HEK293 (cell line): ENCODE data around the gene DPPA5.
A peak's percentile ranks its signal among the peaks of the same experiment; 100 is the strongest.
"Not testable (repeated sequence)": the region's sequence is repeated elsewhere in the genome, so short reads cannot be mapped to it uniquely, and the experiment has no call there.

Experiments
- CTCF ChIA-PET: fragments of 350-600 bp; formaldehyde crosslinking; extraction: SDS; loops from one replicate; lab custom pipeline; 2021; ENCODE audit warnings: antibody characterized with exemption; lab: Yijun Ruan, JAX
- POLR2A ChIA-PET: fragments of 300-600 bp; formaldehyde crosslinking; extraction: SDS; loops from one replicate; lab custom pipeline; 2020; ENCODE audit warnings: antibody characterized with exemption, inconsistent platforms; lab: Yijun Ruan, JAX
- H3K27ac ChIP-seq: fragments of 200-500 bp; sonication (Bioruptor generic); 2 replicates; pipeline ENCODE4 v1.5.1; 2014; ENCODE audit warnings: low read depth, low read length, control low read depth, inconsistent platforms; ENCODE audit errors: extremely low read depth
- H3K36me3 ChIP-seq, 2 experiments: fragments of 200-500 bp in 1 of 2; sonication (Bioruptor generic) in 1 of 2; 1 replicate in 1 of 2; 2 replicates in 1 of 2; pipeline ENCODE4 v1.5.1; 2014 to 2017; ENCODE audit warnings: inconsistent platforms in 2 of 2, low read length in 2 of 2; ENCODE audit not compliant: control insufficient read depth in 2 of 2, insufficient read depth in 1 of 2
- H3K4me1 ChIP-seq: fragments of 200-500 bp; sonication (Bioruptor generic); 2 replicates; pipeline ENCODE4 v1.5.1; 2014; ENCODE audit warnings: mild to moderate bottlenecking, low read length, inconsistent platforms; ENCODE audit not compliant: control insufficient read depth, insufficient read depth
- H3K4me3 ChIP-seq: 2 replicates; pipeline ENCODE4 v1.5.1; 2011; ENCODE audit warnings: low read depth, mild to moderate bottlenecking, control low read depth, low read length, moderate library complexity
- H3K9me3 ChIP-seq: fragments of 200-500 bp; sonication (Bioruptor generic); 2 replicates; pipeline ENCODE4 v1.5.1; 2014; ENCODE audit warnings: low read depth, low read length, inconsistent platforms; ENCODE audit not compliant: control insufficient read depth, insufficient read depth
- BCL6B ChIP-seq: fragments of 450-650 bp; formaldehyde crosslinking; IDR thresholded peaks from 2 replicates; pipeline ENCODE4 v1.5.1; 2017; ENCODE audit warnings: missing biosample characterization, missing genetic modification characterization
- GLIS1 ChIP-seq: fragments of 450-650 bp; formaldehyde crosslinking; IDR thresholded peaks from 2 replicates; pipeline ENCODE4 v1.5.1; 2016; ENCODE audit warnings: missing biosample characterization, missing genetic modification characterization
- KLF8 ChIP-seq: fragments of 450-650 bp; formaldehyde crosslinking; IDR thresholded peaks from 2 replicates; pipeline ENCODE4 v1.5.1; 2016; ENCODE audit warnings: missing biosample characterization, missing genetic modification characterization
- PRDM10 ChIP-seq: fragments of 450-650 bp; formaldehyde crosslinking; IDR thresholded peaks from 2 replicates; pipeline ENCODE4 v1.5.1; 2016; ENCODE audit warnings: missing biosample characterization, missing genetic modification characterization
- SP2 ChIP-seq: fragments of 450-650 bp; formaldehyde crosslinking; IDR thresholded peaks from 2 replicates; pipeline ENCODE4 v1.5.1; 2016; ENCODE audit warnings: missing biosample characterization, missing genetic modification characterization
- SP7 ChIP-seq: fragments of 450-650 bp; formaldehyde crosslinking; IDR thresholded peaks from 2 replicates; pipeline ENCODE4 v1.5.1; 2016; ENCODE audit warnings: missing biosample characterization, missing genetic modification characterization
- ZFP3 ChIP-seq: fragments of 450-650 bp; formaldehyde crosslinking; IDR thresholded peaks from 2 replicates; pipeline ENCODE4 v1.5.1; 2016; ENCODE audit warnings: low read depth, missing biosample characterization, missing genetic modification characterization
- ZNF121 ChIP-seq: fragments of 450-650 bp; formaldehyde crosslinking; IDR thresholded peaks from 2 replicates; pipeline ENCODE4 v1.5.1; 2016; ENCODE audit warnings: missing biosample characterization, missing genetic modification characterization
- ZNF148 ChIP-seq: fragments of 450-650 bp; formaldehyde crosslinking; IDR thresholded peaks from 2 replicates; pipeline ENCODE4 v1.5.0; 2017; ENCODE audit warnings: missing biosample characterization, missing genetic modification characterization, borderline replicate concordance
- ZNF19 ChIP-seq: fragments of 450-650 bp; formaldehyde crosslinking; IDR thresholded peaks from 2 replicates; pipeline ENCODE4; 2016; ENCODE audit warnings: missing biosample characterization, missing genetic modification characterization, low read depth
- ZNF274 ChIP-seq, 2 experiments: fragments of 200-500 bp in 1 of 2; fragments of 450-650 bp in 1 of 2; sonication (Bioruptor generic) in 1 of 2; formaldehyde crosslinking in 1 of 2; IDR thresholded peaks; 2 replicates each; pipeline versions ENCODE4 v1.5.1 to v1.6.1; 2014 to 2016; ENCODE audit warnings: borderline replicate concordance in 1 of 2, inconsistent platforms in 1 of 2, low read length in 1 of 2, missing biosample characterization in 1 of 2, missing genetic modification characterization in 1 of 2
- ZNF341 ChIP-seq: fragments of 450-650 bp; formaldehyde crosslinking; IDR thresholded peaks from 2 replicates; pipeline ENCODE4; 2016; ENCODE audit warnings: low read depth, missing biosample characterization, missing genetic modification characterization
- ZNF398 ChIP-seq: fragments of 450-650 bp; formaldehyde crosslinking; IDR thresholded peaks from 2 replicates; pipeline ENCODE4 v1.5.1; 2017; ENCODE audit warnings: missing biosample characterization, missing genetic modification characterization
- ZNF548 ChIP-seq: fragments of 450-650 bp; formaldehyde crosslinking; IDR thresholded peaks from 2 replicates; pipeline ENCODE4 v1.5.1; 2016; ENCODE audit warnings: missing biosample characterization, missing genetic modification characterization
- ZNF660 ChIP-seq: fragments of 450-650 bp; IDR thresholded peaks from 2 replicates; pipeline ENCODE4 v1.5.1; 2018; ENCODE audit warnings: missing biosample characterization, mild to moderate bottlenecking, missing genetic modification characterization
- ZNF692 ChIP-seq: fragments of 450-650 bp; formaldehyde crosslinking; IDR thresholded peaks from 2 replicates; pipeline ENCODE4 v1.5.1; 2016; ENCODE audit warnings: missing biosample characterization, missing genetic modification characterization
- ZNF776 ChIP-seq: fragments of 450-650 bp; formaldehyde crosslinking; IDR thresholded peaks from 2 replicates; pipeline ENCODE4 v1.5.0; 2017; ENCODE audit warnings: missing biosample characterization, missing genetic modification characterization, borderline replicate concordance
- ZXDB ChIP-seq: fragments of 450-650 bp; formaldehyde crosslinking; IDR thresholded peaks from 2 replicates; pipeline ENCODE4 v1.5.1; 2016; ENCODE audit warnings: missing biosample characterization, missing genetic modification characterization

Gene DPPA5

GRCh38 chr6:73382462-73383113 is 28.5 kb upstream of the DPPA5 start:
- Histone ChIP-seq H3K4me3 (no peak overlapping the region), H3K36me3 (no peaks in the 10 kb centered on the region), H3K27ac (no peak overlapping the region), H3K9me3 (no peaks in the 10 kb centered on the region)
- CTCF ChIA-PET = interaction anchor here (0.7 kb wide), 1 partner anchor 196 kb away, joined by 3 read pairs; no protein-coding TSS in a partner anchor
- TF ChIP-seq KLF8 (tag by site-specific recombination) = no peak
- TF ChIP-seq GLIS1 (tag by site-specific recombination) = no peak
- no peak for TF ChIP-seq ZNF19
- no peak for TF ChIP-seq ZXDB (tag by site-specific recombination)
- no peak for TF ChIP-seq ZNF548 (tag by site-specific recombination)
- TF ChIP-seq BCL6B = no peak
- 0 out of 2 replicates have a peak, but pooled peaks have one; percentile 45 for TF ChIP-seq PRDM10 (tag by site-specific recombination)
- no peak for TF ChIP-seq ZNF274 (IDR thresholded peaks at IDR 0.05; ENCODE audit: low read length)
- TF ChIP-seq ZNF274 (tag by site-specific recombination; IDR thresholded peaks at IDR 0.05; ENCODE audit: borderline replicate concordance) = no peak
- TF ChIP-seq SP7 (tag by site-specific recombination) = no peak
- TF ChIP-seq SP2 (tag by site-specific recombination) = no peak
- 0 out of 2 replicates have a peak, but pooled peaks have one; percentile 36 for TF ChIP-seq ZNF121 (tag by site-specific recombination)
- TF ChIP-seq ZNF660 = no peak
- TF ChIP-seq, all 188 proteins: peak for 2
- no peaks in the 10 kb centered on the region for H3K4me1 ChIP-seq
- POLR2A ChIA-PET = interaction anchor here (0.7 kb wide), 1 partner anchor 272 kb away, joined by 5 read pairs; no protein-coding TSS in a partner anchor

GRCh38 chr6:73381531-73381930 is 27.5 kb upstream of the DPPA5 start:
- not testable (repeated sequence) for H3K27ac ChIP-seq, H3K4me1 ChIP-seq, H3K4me3 ChIP-seq, H3K9me3 ChIP-seq, H3K36me3 ChIP-seq
- ChIA-PET POLR2A (interaction anchor here (1.1 kb wide), 1 partner anchor 32 kb away, joined by 5 read pairs; no protein-coding TSS in a partner anchor), CTCF (interaction anchor here (0.5 to 0.7 kb wide), 2 partner anchors 10 to 75 kb away, joined by 3 to 4 read pairs; no protein-coding TSS in a partner anchor)

- Histone ChIP-seq H3K4me3 (no peak overlapping the region), H3K9me3 (no peaks in the 10 kb centered on the region), H3K4me1 (no peaks in the 10 kb centered on the region), H3K27ac (no peak overlapping the region), H3K36me3 (no peaks in the 10 kb centered on the region)
- ChIA-PET CTCF (interaction anchor here (0.9 to 2.0 kb wide), 3 partner anchors 11 to 17 kb away, joined by 3 to 5 read pairs (median 4); no protein-coding TSS in a partner anchor), POLR2A (no interaction called here)
- TF ChIP-seq ZNF148 = no peak
- no peak for TF ChIP-seq ZNF692
- TF ChIP-seq ZFP3 (tag by site-specific recombination) = no peak
- no peak for TF ChIP-seq ZNF776 (tag by site-specific recombination)
- TF ChIP-seq ZNF341 (tag by site-specific recombination) = no peak
- no peak for TF ChIP-seq ZNF398
These were observed 23.1 kb upstream of the DPPA5 start for GRCh38 chr6:73377225-73377624.
